ENCODE results near the gene C9orf153. TPM values are rescaled to one million over a fixed set of nuclear protein-coding genes. Genes with fewer than 3 reads are reported as not detected.

Gene C9orf153
- total and polyA plus RNA-seq, 5 donors from 2014 or later: 0.32 TPM; not detected in 4

DNA sequence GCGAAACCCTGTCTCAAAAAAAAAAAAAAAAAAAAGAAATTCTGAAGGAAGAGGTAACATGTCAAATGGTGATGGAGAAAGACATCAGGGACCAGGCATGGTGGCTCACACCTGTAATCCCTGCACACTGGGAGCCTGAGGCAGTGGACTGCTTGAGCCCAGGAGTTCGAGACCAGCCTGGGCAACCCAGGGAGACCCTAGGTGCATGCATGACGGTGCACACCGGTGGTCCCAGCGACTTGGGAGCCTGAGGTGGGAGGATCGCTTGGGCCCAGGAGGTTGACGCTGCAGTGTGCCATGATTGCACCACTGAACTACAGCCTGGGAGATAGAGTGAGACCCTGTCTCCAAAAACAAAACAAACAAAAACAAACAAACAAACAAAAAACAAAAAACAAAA lies 21.1 kb upstream of the C9orf153 start:
- Histone ChIP-seq H3K4me3 (ENCODE audit: low read depth, low read length) (peak overlapping the region; percentile 89), H3K36me3 (ENCODE audit: control insufficient read depth, insufficient read depth, low read length) (peaks cover 7% of the 10 kb centered on the region), H3K4me1 (ENCODE audit: control insufficient read depth, insufficient read depth, low read length, poor library complexity, severe bottlenecking) (peaks cover 31% of the 10 kb centered on the region), H3K9me3 (ENCODE audit: control insufficient read depth in 2 of 2, low read length in 2 of 2) (no peaks in the 10 kb centered on the region), H3K27ac (ENCODE audit: insufficient read depth, low read length, poor library complexity, severe bottlenecking) (no peak overlapping the region), H3K27me3 (ENCODE audit: control insufficient read depth, insufficient read depth, low read length) (no peaks in the 10 kb centered on the region)
- peak overlapping the region; percentile 90 to 97 (median 96) for H3K4me3 Mint-ChIP-seq
- H3K36me3 Mint-ChIP-seq: peaks cover 13% of the 10 kb centered on the region
- no peaks in the 10 kb centered on the region for H3K9me3 Mint-ChIP-seq
- H3K4me1 Mint-ChIP-seq: peaks cover 39 to 60% (median 44%) of the 10 kb centered on the region in 4 donors
- DNase-seq: no peak
- H3K27ac Mint-ChIP-seq: peak overlapping the region in 2 of 3 donors; percentile 86 to 99
- no peak for ATAC-seq (ENCODE audit: low read depth in 2 of 2)
- no peaks in the 10 kb centered on the region for H3K27me3 Mint-ChIP-seq

DNA sequence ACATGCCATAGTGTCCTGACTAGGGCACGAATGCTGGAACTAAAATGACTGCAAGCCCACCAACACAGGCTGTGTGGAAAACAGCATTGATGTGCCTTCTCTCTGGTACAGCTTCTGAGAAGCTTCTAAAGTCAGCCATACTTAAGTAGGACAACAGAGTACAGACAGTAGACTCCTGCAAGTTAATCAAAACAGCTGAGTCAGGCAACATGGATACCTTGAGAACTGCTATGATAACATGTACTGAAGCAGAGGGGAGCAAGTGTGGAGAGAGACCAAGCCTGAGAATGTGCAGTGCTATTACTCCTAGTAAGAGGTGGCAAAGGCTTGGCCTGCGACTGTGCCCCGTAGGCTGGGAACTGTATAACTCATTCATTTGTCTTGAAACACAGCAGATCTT lies 20.4 kb upstream of the C9orf153 start:
- peak overlapping the region; percentile 20 to 77 (median 58) for H3K4me3 Mint-ChIP-seq
- H3K4me1 Mint-ChIP-seq: peaks cover 41 to 66% (median 51%) of the 10 kb centered on the region in 4 donors
- H3K9me3 Mint-ChIP-seq: no peaks in the 10 kb centered on the region
- Histone ChIP-seq H3K4me3 (ENCODE audit: low read depth, low read length) (no peak overlapping the region), H3K9me3 (ENCODE audit: control insufficient read depth in 2 of 2, low read length in 2 of 2) (no peaks in the 10 kb centered on the region), H3K36me3 (ENCODE audit: control insufficient read depth, insufficient read depth, low read length) (peaks cover 12% of the 10 kb centered on the region), H3K27me3 (ENCODE audit: control insufficient read depth, insufficient read depth, low read length) (no peaks in the 10 kb centered on the region), H3K27ac (ENCODE audit: insufficient read depth, low read length, poor library complexity, severe bottlenecking) (no peak overlapping the region), H3K4me1 (ENCODE audit: control insufficient read depth, insufficient read depth, low read length, poor library complexity, severe bottlenecking) (peaks cover 31% of the 10 kb centered on the region)
- peak overlapping the region in 2 of 3 donors; percentile 66 to 81 for H3K27ac Mint-ChIP-seq
- no peaks in the 10 kb centered on the region for H3K27me3 Mint-ChIP-seq
- peaks cover 13% of the 10 kb centered on the region for H3K36me3 Mint-ChIP-seq
- no peak for DNase-seq
- ATAC-seq (ENCODE audit: low read depth in 2 of 2): no peak

DNA sequence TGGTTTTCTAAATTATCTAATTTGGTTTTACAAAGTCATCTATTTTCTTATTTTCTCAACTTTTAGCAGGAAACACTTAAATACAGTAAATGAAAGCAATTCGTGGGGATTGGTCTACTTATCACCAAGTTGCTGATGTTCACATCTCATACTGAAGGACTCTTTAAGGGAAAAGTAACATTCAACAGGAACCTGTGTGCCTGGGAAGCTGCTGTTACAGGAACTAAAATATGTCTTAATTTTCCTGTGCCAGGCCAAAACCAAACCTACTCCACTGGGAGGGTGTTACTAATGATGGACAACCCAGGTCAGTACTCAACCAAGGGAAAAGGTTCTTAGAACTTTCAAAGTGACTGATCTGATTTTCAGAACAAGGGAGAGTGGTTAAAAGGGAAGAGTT lies 17.6 kb upstream of the C9orf153 start:
- Mint-ChIP-seq H3K27me3 (no peaks in the 10 kb centered on the region), H3K4me3 (peak overlapping the region in 1 of 4 donors; percentile 39), H3K9me3 (no peaks in the 10 kb centered on the region), H3K27ac (no peak overlapping the region), H3K36me3 (peaks cover 27% of the 10 kb centered on the region), H3K4me1 (peaks cover 47 to 66% (median 50%) of the 10 kb centered on the region in 4 donors)
- Histone ChIP-seq H3K27me3 (ENCODE audit: control insufficient read depth, insufficient read depth, low read length) (no peaks in the 10 kb centered on the region), H3K36me3 (ENCODE audit: control insufficient read depth, insufficient read depth, low read length) (peaks cover 36% of the 10 kb centered on the region), H3K27ac (ENCODE audit: insufficient read depth, low read length, poor library complexity, severe bottlenecking) (no peak overlapping the region), H3K4me1 (ENCODE audit: control insufficient read depth, insufficient read depth, low read length, poor library complexity, severe bottlenecking) (peaks cover 23% of the 10 kb centered on the region), H3K9me3 (ENCODE audit: control insufficient read depth in 2 of 2, low read length in 2 of 2) (no peaks in the 10 kb centered on the region), H3K4me3 (ENCODE audit: low read depth, low read length) (no peak overlapping the region)
- no peak for ATAC-seq (ENCODE audit: low read depth in 2 of 2)
- DNase-seq: no peak

DNA sequence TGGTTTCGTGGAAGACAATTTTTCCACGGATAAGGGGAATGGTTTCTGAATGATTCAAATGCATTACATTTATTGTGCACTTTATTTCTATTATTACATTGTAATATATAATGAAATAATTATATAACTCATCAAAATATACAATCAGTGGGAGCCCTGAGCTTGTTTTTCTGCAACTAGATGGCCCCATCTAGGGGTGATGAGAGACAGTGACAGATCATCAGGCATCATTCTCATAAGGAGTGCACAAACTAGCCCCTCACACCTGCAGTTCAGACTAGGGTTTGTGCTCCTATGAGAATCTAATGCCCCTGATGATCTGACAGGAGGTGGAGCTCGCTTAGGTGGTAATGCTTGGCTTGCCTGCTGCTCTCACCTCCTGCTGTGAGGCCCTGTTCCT lies 16.5 kb upstream of the C9orf153 start:
- Histone ChIP-seq H3K27ac (ENCODE audit: insufficient read depth, low read length, poor library complexity, severe bottlenecking) (no peak overlapping the region), H3K4me3 (ENCODE audit: low read depth, low read length) (no peak overlapping the region), H3K36me3 (ENCODE audit: control insufficient read depth, insufficient read depth, low read length) (peaks cover 47% of the 10 kb centered on the region), H3K9me3 (ENCODE audit: control insufficient read depth in 2 of 2, low read length in 2 of 2) (no peaks in the 10 kb centered on the region), H3K4me1 (ENCODE audit: control insufficient read depth, insufficient read depth, low read length, poor library complexity, severe bottlenecking) (peaks cover 15% of the 10 kb centered on the region), H3K27me3 (ENCODE audit: control insufficient read depth, insufficient read depth, low read length) (no peaks in the 10 kb centered on the region)
- Mint-ChIP-seq H3K9me3 (no peaks in the 10 kb centered on the region), H3K4me1 (peaks cover 43 to 60% (median 48%) of the 10 kb centered on the region in 4 donors), H3K27me3 (no peaks in the 10 kb centered on the region), H3K36me3 (peaks cover 38% of the 10 kb centered on the region), H3K27ac (no peak overlapping the region), H3K4me3 (peak overlapping the region in 1 of 4 donors; percentile 57)
- ATAC-seq (ENCODE audit: low read depth in 2 of 2) (no peak), DNase-seq (peak in 1 of 3 donors; percentile 12)

DNA sequence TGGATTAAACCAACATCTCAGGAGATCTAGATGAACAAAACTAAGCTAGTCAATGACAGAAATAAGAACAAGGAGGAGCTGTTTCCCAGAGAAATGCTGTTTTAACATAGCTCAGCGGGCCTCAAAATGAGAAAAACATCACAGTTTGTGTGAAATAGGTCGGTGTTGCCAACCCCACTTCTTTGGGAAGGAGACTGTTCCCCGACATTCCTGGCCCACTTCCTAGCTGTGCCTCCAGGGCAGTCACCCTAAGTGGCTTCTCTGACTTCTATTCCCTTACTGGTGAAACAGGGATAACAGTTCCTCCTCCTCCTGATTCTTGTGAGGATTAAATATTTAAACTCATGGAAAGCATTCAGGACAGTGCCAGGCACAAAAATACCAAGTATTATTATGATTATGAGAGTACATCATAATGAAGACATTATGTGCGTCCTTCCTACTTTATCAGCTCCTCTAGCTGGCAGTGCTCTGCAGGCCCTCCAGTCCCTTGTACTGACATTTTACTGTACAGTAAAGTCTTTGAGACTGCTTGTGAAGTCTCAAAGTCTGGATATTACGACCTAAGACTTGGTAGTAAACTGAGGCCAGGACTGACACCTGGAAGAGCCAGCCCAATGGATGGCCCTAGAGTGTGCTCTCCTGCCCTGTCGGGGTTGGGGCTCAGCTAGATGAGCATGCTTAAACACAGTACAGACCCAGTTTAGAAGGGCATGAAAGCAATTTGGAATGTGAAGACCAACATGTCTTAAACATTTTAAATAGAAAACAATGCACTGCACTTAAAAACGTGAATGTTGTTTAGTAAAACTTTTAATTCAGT lies 15.6 kb upstream of the C9orf153 start:
- DNase-seq (no peak), ATAC-seq (ENCODE audit: low read depth in 2 of 2) (no peak)
- Histone ChIP-seq H3K9me3 (ENCODE audit: control insufficient read depth in 2 of 2, low read length in 2 of 2) (no peaks in the 10 kb centered on the region), H3K4me1 (ENCODE audit: control insufficient read depth, insufficient read depth, low read length, poor library complexity, severe bottlenecking) (peaks cover 8% of the 10 kb centered on the region), H3K4me3 (ENCODE audit: low read depth, low read length) (no peak overlapping the region), H3K27me3 (ENCODE audit: control insufficient read depth, insufficient read depth, low read length) (no peaks in the 10 kb centered on the region), H3K36me3 (ENCODE audit: control insufficient read depth, insufficient read depth, low read length) (peaks cover 46% of the 10 kb centered on the region), H3K27ac (ENCODE audit: insufficient read depth, low read length, poor library complexity, severe bottlenecking) (no peak overlapping the region)
- Mint-ChIP-seq H3K4me1 (peaks cover 40 to 51% (median 44%) of the 10 kb centered on the region in 4 donors), H3K36me3 (peaks cover 38% of the 10 kb centered on the region), H3K9me3 (no peaks in the 10 kb centered on the region), H3K27me3 (no peaks in the 10 kb centered on the region), H3K4me3 (peak overlapping the region in 1 of 4 donors; percentile 57), H3K27ac (no peak overlapping the region)

DNA sequence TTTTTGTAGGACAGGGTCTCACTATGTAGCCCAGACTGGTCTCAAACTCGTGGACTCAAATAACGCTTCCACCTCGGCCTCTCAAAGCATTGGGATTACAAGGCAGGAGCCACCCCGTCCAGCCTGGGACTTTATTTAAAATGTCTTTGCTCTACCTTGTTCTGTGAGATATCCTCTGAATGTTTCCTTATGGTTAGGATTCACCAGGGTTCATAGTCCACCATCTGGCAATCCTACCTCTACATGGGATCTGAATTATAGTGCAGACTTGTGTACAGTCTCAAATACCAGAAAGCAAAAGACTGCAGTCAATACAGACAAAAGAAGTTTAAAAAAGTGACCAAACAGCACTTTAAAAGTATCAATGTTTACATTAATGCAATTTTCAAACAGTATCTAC lies 12.8 kb upstream of the C9orf153 start:
- peak overlapping the region in 1 of 4 donors; percentile 15 for H3K4me3 Mint-ChIP-seq
- H3K9me3 Mint-ChIP-seq: no peaks in the 10 kb centered on the region
- no peaks in the 10 kb centered on the region for H3K27me3 Mint-ChIP-seq
- peaks cover 37% of the 10 kb centered on the region for H3K36me3 Mint-ChIP-seq
- H3K4me1 Mint-ChIP-seq: peaks cover 20 to 32% (median 26%) of the 10 kb centered on the region in 4 donors
- no peaks in the 10 kb centered on the region for H3K27me3 ChIP-seq (ENCODE audit: control insufficient read depth, insufficient read depth, low read length)
- no peak overlapping the region for H3K27ac ChIP-seq (ENCODE audit: insufficient read depth, low read length, poor library complexity, severe bottlenecking)
- no peaks in the 10 kb centered on the region for H3K4me1 ChIP-seq (ENCODE audit: control insufficient read depth, insufficient read depth, low read length, poor library complexity, severe bottlenecking)
- H3K36me3 ChIP-seq (ENCODE audit: control insufficient read depth, insufficient read depth, low read length): peaks cover 48% of the 10 kb centered on the region
- ATAC-seq (ENCODE audit: low read depth in 2 of 2) (no peak), DNase-seq (no peak)
- no peak overlapping the region for H3K4me3 ChIP-seq (ENCODE audit: low read depth, low read length)
- H3K9me3 ChIP-seq (ENCODE audit: control insufficient read depth in 2 of 2, low read length in 2 of 2): no peaks in the 10 kb centered on the region
- no peak overlapping the region for H3K27ac Mint-ChIP-seq

DNA sequence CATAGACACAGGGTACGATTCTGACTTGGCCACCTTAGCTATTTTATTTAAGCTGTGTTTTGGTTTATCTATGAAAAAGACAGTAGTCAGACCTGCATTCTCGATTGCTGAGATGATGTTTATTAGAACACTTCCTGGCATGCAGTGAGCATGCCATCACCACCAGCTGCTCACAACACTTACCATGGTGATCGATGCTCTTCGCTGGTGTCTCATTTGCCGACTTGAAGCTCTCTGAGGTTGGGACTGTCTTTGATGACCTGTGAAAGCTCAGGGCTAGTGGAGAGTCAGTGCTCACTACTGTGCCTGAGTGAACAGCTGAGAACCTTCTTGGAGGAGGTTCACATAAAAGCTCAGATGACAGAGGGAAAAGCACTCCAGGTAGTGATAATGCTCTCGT lies 4.4 kb upstream of the C9orf153 start:
- Histone ChIP-seq H3K4me3 (ENCODE audit: low read depth, low read length) (no peak overlapping the region), H3K36me3 (ENCODE audit: control insufficient read depth, insufficient read depth, low read length) (peaks cover 33% of the 10 kb centered on the region), H3K27me3 (ENCODE audit: control insufficient read depth, insufficient read depth, low read length) (no peaks in the 10 kb centered on the region), H3K4me1 (ENCODE audit: control insufficient read depth, insufficient read depth, low read length, poor library complexity, severe bottlenecking) (no peaks in the 10 kb centered on the region), H3K9me3 (ENCODE audit: control insufficient read depth in 2 of 2, low read length in 2 of 2) (no peaks in the 10 kb centered on the region), H3K27ac (ENCODE audit: insufficient read depth, low read length, poor library complexity, severe bottlenecking) (no peak overlapping the region)
- Mint-ChIP-seq H3K36me3 (peaks cover 40% of the 10 kb centered on the region), H3K4me3 (no peak overlapping the region), H3K27ac (peak overlapping the region in 1 of 3 donors; percentile 27), H3K9me3 (peaks cover 0 to 5% (median 0%) of the 10 kb centered on the region in 7 donors), H3K27me3 (no peaks in the 10 kb centered on the region), H3K4me1 (peaks cover 4 to 7% (median 6%) of the 10 kb centered on the region in 4 donors)
- no peak for ATAC-seq (ENCODE audit: low read depth in 2 of 2)
- DNase-seq: no peak

DNA sequence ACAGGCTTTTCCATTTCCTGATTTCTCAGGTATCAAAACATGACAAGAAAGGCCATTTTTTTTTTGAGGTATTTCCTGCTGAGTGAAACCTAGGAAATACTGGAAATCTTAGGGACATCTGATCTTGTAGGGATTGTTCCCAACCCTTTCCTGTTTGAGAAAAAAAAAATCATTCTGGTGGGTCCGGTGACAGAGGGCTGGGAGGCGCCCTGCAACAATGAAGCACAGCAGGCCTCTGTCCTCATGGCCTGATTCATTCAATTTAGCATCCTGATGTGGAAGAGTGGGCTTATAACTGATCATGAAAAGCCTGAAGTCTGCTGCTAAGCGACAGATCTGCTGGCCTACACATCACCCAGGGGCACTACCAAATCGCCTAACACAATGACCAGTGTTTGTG lies 3.0 kb upstream of the C9orf153 start:
- Histone ChIP-seq H3K4me3 (ENCODE audit: low read depth, low read length) (no peak overlapping the region), H3K36me3 (ENCODE audit: control insufficient read depth, insufficient read depth, low read length) (peaks cover 26% of the 10 kb centered on the region), H3K27ac (ENCODE audit: insufficient read depth, low read length, poor library complexity, severe bottlenecking) (no peak overlapping the region), H3K4me1 (ENCODE audit: control insufficient read depth, insufficient read depth, low read length, poor library complexity, severe bottlenecking) (no peaks in the 10 kb centered on the region), H3K9me3 (ENCODE audit: control insufficient read depth in 2 of 2, low read length in 2 of 2) (no peaks in the 10 kb centered on the region), H3K27me3 (ENCODE audit: control insufficient read depth, insufficient read depth, low read length) (no peaks in the 10 kb centered on the region)
- H3K36me3 Mint-ChIP-seq: peaks cover 40% of the 10 kb centered on the region
- peaks cover 0 to 5% (median 0%) of the 10 kb centered on the region in 7 donors for H3K9me3 Mint-ChIP-seq
- peak overlapping the region in 1 of 3 donors; percentile 30 for H3K27ac Mint-ChIP-seq
- DNase-seq (no peak), ATAC-seq (ENCODE audit: low read depth in 2 of 2) (no peak)
- no peak overlapping the region for H3K4me3 Mint-ChIP-seq
- H3K27me3 Mint-ChIP-seq: no peaks in the 10 kb centered on the region
- H3K4me1 Mint-ChIP-seq: peaks cover 0 to 9% (median 4%) of the 10 kb centered on the region in 4 donors

All from CD4-positive, CD25-positive, alpha-beta regulatory T cell (primary cell).